ENCODE measurements around the gene HSPH1.

Gene HSPH1

GRCh38 chr13:31093145-31093885 is 68.4 kb downstream of the HSPH1 start:
- no peak for DNase-seq

- no peak for DNase-seq
Measured at GRCh38 chr13:31092646-31093045, 69.1 kb downstream of the HSPH1 start.

GRCh38 chr13:31090961-31091624 is 70.6 kb downstream of the HSPH1 start:
- no peak for DNase-seq

DNA sequence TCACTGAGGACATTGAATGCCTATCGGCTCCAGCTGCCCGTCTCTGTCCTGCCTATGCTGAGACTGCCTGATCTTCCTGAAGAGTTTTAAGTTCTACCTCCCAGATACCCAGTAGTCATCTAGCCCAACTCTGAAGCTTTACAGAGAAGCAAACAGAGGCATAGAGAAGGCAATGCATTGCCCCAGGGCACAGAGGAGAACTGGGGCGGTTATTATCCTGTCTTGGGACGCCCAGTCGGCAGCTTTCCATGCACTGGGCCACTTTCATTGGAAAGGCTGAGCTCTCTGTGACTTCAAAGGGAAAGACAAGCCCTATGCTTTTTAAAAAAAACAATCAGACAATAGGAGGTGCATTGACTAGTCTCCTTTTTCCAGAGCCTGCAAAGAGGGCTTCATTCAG is 71.6 kb downstream of the HSPH1 start:
- DNase-seq = no peak

- no peak for DNase-seq
Measured at GRCh38 chr13:31089649-31090048, 72.1 kb downstream of the HSPH1 start.

DNA sequence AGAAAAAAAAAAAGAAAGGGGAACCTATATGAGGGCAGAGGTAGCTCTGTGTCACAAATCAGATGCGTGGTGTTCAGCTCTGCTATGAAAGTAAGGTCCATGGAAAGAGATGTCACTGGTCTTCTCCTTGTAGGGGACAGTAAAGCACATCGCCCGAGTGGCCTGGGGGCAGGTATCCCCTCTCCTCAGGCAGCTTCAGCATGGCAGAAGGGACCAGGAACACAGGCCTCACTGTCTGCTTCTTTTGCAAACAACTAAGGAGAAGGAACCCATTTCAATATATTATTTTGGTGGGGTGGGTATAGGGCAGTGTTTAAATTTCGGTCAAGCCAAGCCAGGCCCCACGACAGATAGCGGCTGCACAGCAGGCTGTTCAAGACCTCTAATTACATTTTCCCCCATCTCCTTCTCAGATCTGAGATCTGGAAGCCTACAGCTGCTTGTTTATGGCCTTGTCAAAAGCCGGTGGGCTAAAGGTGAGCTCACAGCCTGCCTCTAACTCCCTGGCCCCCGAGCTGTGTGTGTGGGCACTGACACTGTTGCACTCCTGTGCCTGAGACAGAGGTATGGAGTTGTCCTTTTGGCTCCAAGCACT is 72.8 kb downstream of the HSPH1 start:
- no peak for DNase-seq

All from NCI-H524 treated with DMSO at 0.1 percent for 48 hours (cell line).